Measurements from ENCODE around the gene TM6SF1.
A peak's percentile ranks its signal among the peaks of the same experiment; 100 is the strongest.

GRCh38 chr15:83106994-83107840, at the start of gene TM6SF1:
- TF ChIP-seq CTCF (IDR thresholded peaks at IDR 0.05): no peak
- TF ChIP-seq EZH2 (IDR thresholded peaks at IDR 0.05): peak; percentile 91
